ENCODE data around the gene PREX1. TPM values are rescaled to one million over a fixed set of nuclear protein-coding genes. Genes with fewer than 3 reads are reported as not detected.
A peak's percentile ranks its signal among the peaks of the same experiment; 100 is the strongest.

PREX1 gene
- total RNA-seq, 2 experiments from 2014 or later, result 36.5 to 39.2 TPM

- ChIA-PET POLR2A (no interaction called here), CTCF (no interaction called here)
- no peak overlapping the region for H3K4me3 Mint-ChIP-seq
- ATAC-seq, result no peak
- H3K27me3 Mint-ChIP-seq, result no peaks in the 10 kb centered on the region
- no peak overlapping the region for H3K27ac Mint-ChIP-seq
- intact Hi-C loops (cut with DNase I, micrococcal nuclease), result no loop called here
- H3K36me3 Mint-ChIP-seq (ENCODE audit: low read depth), result peaks cover 13% of the 10 kb centered on the region
- H3K9me3 Mint-ChIP-seq (ENCODE audit: low read depth), result no peaks in the 10 kb centered on the region
- H3K4me1 Mint-ChIP-seq, result no peaks in the 10 kb centered on the region
- no peak for DNase-seq
Observed at GRCh38 chr20:48679599-48679998, 148.2 kb downstream of the PREX1 start.

GRCh38 chr20:48679011-48679410 lies 148.8 kb downstream of the PREX1 start:
- Mint-ChIP-seq H3K9me3 (ENCODE audit: low read depth) (no peaks in the 10 kb centered on the region), H3K27me3 (no peaks in the 10 kb centered on the region), H3K4me1 (no peaks in the 10 kb centered on the region), H3K36me3 (ENCODE audit: low read depth) (peaks cover 13% of the 10 kb centered on the region), H3K27ac (no peak overlapping the region), H3K4me3 (no peak overlapping the region)
- intact Hi-C loops (cut with DNase I, micrococcal nuclease), result no loop called here
- ChIA-PET POLR2A (no interaction called here), CTCF (no interaction called here)
- DNase-seq (no peak), ATAC-seq (no peak)

- Mint-ChIP-seq H3K36me3 (ENCODE audit: low read depth) (peaks cover 13% of the 10 kb centered on the region), H3K4me3 (no peak overlapping the region), H3K27me3 (no peaks in the 10 kb centered on the region), H3K9me3 (ENCODE audit: low read depth) (no peaks in the 10 kb centered on the region), H3K27ac (peak overlapping the region; percentile 35), H3K4me1 (no peaks in the 10 kb centered on the region)
- ATAC-seq (no peak), DNase-seq (no peak)
- CTCF ChIA-PET, result no interaction called here
- POLR2A ChIA-PET, result no interaction called here
- intact Hi-C loops (cut with DNase I, micrococcal nuclease), result no loop called here
Observed at GRCh38 chr20:48678421-48678820, 149.4 kb downstream of the PREX1 start.

- POLR2A ChIA-PET, result no interaction called here
- Mint-ChIP-seq H3K4me3 (no peak overlapping the region), H3K27ac (no peak overlapping the region), H3K36me3 (ENCODE audit: low read depth) (peaks cover 13% of the 10 kb centered on the region), H3K4me1 (no peaks in the 10 kb centered on the region), H3K27me3 (no peaks in the 10 kb centered on the region), H3K9me3 (ENCODE audit: low read depth) (no peaks in the 10 kb centered on the region)
- intact Hi-C loops (cut with DNase I, micrococcal nuclease), result no loop called here
- ATAC-seq (no peak), DNase-seq (no peak)
- CTCF ChIA-PET, result interaction anchor here (1.4 kb wide), 1 partner anchor 19 kb away, joined by 6 read pairs; no protein-coding TSS in a partner anchor
Observed at GRCh38 chr20:48676795-48677460, 150.9 kb downstream of the PREX1 start.

- ChIA-PET POLR2A (no interaction called here), CTCF (interaction anchor here (1.4 kb wide), 1 partner anchor 19 kb away, joined by 6 read pairs; no protein-coding TSS in a partner anchor)
- no peaks in the 10 kb centered on the region for H3K27me3 Mint-ChIP-seq
- no peaks in the 10 kb centered on the region for H3K9me3 Mint-ChIP-seq (ENCODE audit: low read depth)
- H3K27ac Mint-ChIP-seq, result no peak overlapping the region
- intact Hi-C loops (cut with DNase I, micrococcal nuclease), result no loop called here
- no peaks in the 10 kb centered on the region for H3K4me1 Mint-ChIP-seq
- peaks cover 15% of the 10 kb centered on the region for H3K36me3 Mint-ChIP-seq (ENCODE audit: low read depth)
- DNase-seq (no peak), ATAC-seq (no peak)
- no peak overlapping the region for H3K4me3 Mint-ChIP-seq
Observed at GRCh38 chr20:48676125-48676524, 151.7 kb downstream of the PREX1 start.

GRCh38 chr20:48674461-48674860 lies 153.3 kb downstream of the PREX1 start:
- Mint-ChIP-seq H3K9me3 (ENCODE audit: low read depth) (no peaks in the 10 kb centered on the region), H3K27me3 (no peaks in the 10 kb centered on the region), H3K4me3 (no peak overlapping the region), H3K27ac (no peak overlapping the region), H3K36me3 (ENCODE audit: low read depth) (peaks cover 10% of the 10 kb centered on the region), H3K4me1 (no peaks in the 10 kb centered on the region)
- CTCF ChIA-PET, result no interaction called here
- POLR2A ChIA-PET, result no interaction called here
- ATAC-seq (no peak), DNase-seq (no peak)
- intact Hi-C loops (cut with DNase I, micrococcal nuclease), result no loop called here

- Mint-ChIP-seq H3K4me3 (no peak overlapping the region), H3K27me3 (no peaks in the 10 kb centered on the region), H3K4me1 (no peaks in the 10 kb centered on the region), H3K9me3 (ENCODE audit: low read depth) (no peaks in the 10 kb centered on the region), H3K27ac (no peak overlapping the region), H3K36me3 (ENCODE audit: low read depth) (peaks cover 9% of the 10 kb centered on the region)
- intact Hi-C loops (cut with DNase I, micrococcal nuclease), result no loop called here
- DNase-seq, result no peak
- peak; percentile 26 for ATAC-seq
- POLR2A ChIA-PET, result no interaction called here
- CTCF ChIA-PET, result no interaction called here
Observed at GRCh38 chr20:48673507-48673906, 154.3 kb downstream of the PREX1 start.

- POLR2A ChIA-PET, result no interaction called here
- no peaks in the 10 kb centered on the region for H3K27me3 Mint-ChIP-seq
- H3K36me3 Mint-ChIP-seq (ENCODE audit: low read depth), result peaks cover 9% of the 10 kb centered on the region
Observed at GRCh38 chr20:48672324-48672723, 155.5 kb downstream of the PREX1 start.

GRCh38 chr20:48671141-48671540 lies 156.7 kb downstream of the PREX1 start:
- Mint-ChIP-seq H3K9me3 (ENCODE audit: low read depth) (no peaks in the 10 kb centered on the region), H3K27ac (no peak overlapping the region), H3K4me1 (no peaks in the 10 kb centered on the region), H3K36me3 (ENCODE audit: low read depth) (peaks cover 9% of the 10 kb centered on the region), H3K27me3 (no peaks in the 10 kb centered on the region), H3K4me3 (no peak overlapping the region)
- no peak for ATAC-seq
- ChIA-PET CTCF (no interaction called here), POLR2A (no interaction called here)
- intact Hi-C loops (cut with DNase I, micrococcal nuclease), result no loop called here
- DNase-seq, result no peak

More at GRCh38 chr20:48672324-48672723, 155.5 kb downstream of the PREX1 start:
- Mint-ChIP-seq H3K4me1 (no peaks in the 10 kb centered on the region), H3K27ac (no peak overlapping the region), H3K9me3 (ENCODE audit: low read depth) (no peaks in the 10 kb centered on the region), H3K4me3 (no peak overlapping the region)
- DNase-seq, result no peak
- no peak for ATAC-seq
- intact Hi-C loops (cut with DNase I, micrococcal nuclease), result no loop called here
- CTCF ChIA-PET, result interaction anchor here (0.5 kb wide), 1 partner anchor 22 kb away, joined by 4 read pairs; no protein-coding TSS in a partner anchor

- CTCF ChIA-PET, result interaction anchor here (1.3 kb wide), 1 partner anchor 13 kb away, joined by 3 read pairs; no protein-coding TSS in a partner anchor
Observed at GRCh38 chr20:48669946-48670605, 157.7 kb downstream of the PREX1 start.

GRCh38 chr20:48668451-48668946 lies 159.3 kb downstream of the PREX1 start:
- no peak overlapping the region for H3K27ac Mint-ChIP-seq
- ChIA-PET POLR2A (no interaction called here), CTCF (no interaction called here)
- H3K4me3 Mint-ChIP-seq, result no peak overlapping the region
- intact Hi-C loops (cut with DNase I, micrococcal nuclease), result no loop called here
- no peaks in the 10 kb centered on the region for H3K27me3 Mint-ChIP-seq
- no peaks in the 10 kb centered on the region for H3K9me3 Mint-ChIP-seq (ENCODE audit: low read depth)
- ATAC-seq (no peak), DNase-seq (no peak)
- H3K36me3 Mint-ChIP-seq (ENCODE audit: low read depth), result peaks cover 2% of the 10 kb centered on the region
- H3K4me1 Mint-ChIP-seq, result no peaks in the 10 kb centered on the region

More at GRCh38 chr20:48669946-48670605, 157.7 kb downstream of the PREX1 start:
- H3K36me3 Mint-ChIP-seq (ENCODE audit: low read depth), result peaks cover 4% of the 10 kb centered on the region
- POLR2A ChIA-PET, result no interaction called here
- H3K27me3 Mint-ChIP-seq, result no peaks in the 10 kb centered on the region
- ATAC-seq (no peak), DNase-seq (no peak)
- intact Hi-C loops (cut with DNase I, micrococcal nuclease), result no loop called here
- no peak overlapping the region for H3K4me3 Mint-ChIP-seq
- H3K4me1 Mint-ChIP-seq, result no peaks in the 10 kb centered on the region
- no peaks in the 10 kb centered on the region for H3K9me3 Mint-ChIP-seq (ENCODE audit: low read depth)
- H3K27ac Mint-ChIP-seq, result no peak overlapping the region

GRCh38 chr20:48667889-48668413 lies 159.8 kb downstream of the PREX1 start:
- Mint-ChIP-seq H3K9me3 (ENCODE audit: low read depth) (no peaks in the 10 kb centered on the region), H3K27me3 (no peaks in the 10 kb centered on the region), H3K27ac (no peak overlapping the region), H3K36me3 (ENCODE audit: low read depth) (peaks cover 2% of the 10 kb centered on the region), H3K4me3 (no peak overlapping the region), H3K4me1 (no peaks in the 10 kb centered on the region)
- ATAC-seq (no peak), DNase-seq (no peak)
- CTCF ChIA-PET, result interaction anchor here (0.6 to 0.8 kb wide), 2 partner anchors 131 to 200 kb away, joined by 3 read pairs; no protein-coding TSS in a partner anchor
- intact Hi-C loops (cut with DNase I, micrococcal nuclease), result no loop called here
- POLR2A ChIA-PET, result no interaction called here
